Measurements from ENCODE around the gene RPS6KA5.

RPS6KA5 gene

GRCh38 chr14:91075553-91075952 is 15.1 kb upstream of the RPS6KA5 start:
- TF ChIP-seq CTCF (IDR thresholded peaks at IDR 0.05): no peak
- H3K27ac ChIP-seq: no peak overlapping the region
- no peaks in the 10 kb centered on the region for H3K9me3 ChIP-seq
- DNase-seq: no peak
- H3K27me3 ChIP-seq: no peaks in the 10 kb centered on the region
- H3K4me1 ChIP-seq: no peaks in the 10 kb centered on the region
- intact Hi-C loops (cut with DNase I; ENCODE audit: low total_unique reads): no loop called here
- no peak overlapping the region for H3K4me3 ChIP-seq
- no peaks in the 10 kb centered on the region for H3K36me3 ChIP-seq

GRCh38 chr14:91070572-91070971 is 10.1 kb upstream of the RPS6KA5 start:
- Histone ChIP-seq H3K27me3 (no peaks in the 10 kb centered on the region), H3K4me1 (no peaks in the 10 kb centered on the region), H3K36me3 (no peaks in the 10 kb centered on the region), H3K27ac (no peak overlapping the region), H3K9me3 (no peaks in the 10 kb centered on the region), H3K4me3 (no peak overlapping the region)
- intact Hi-C loops (cut with DNase I; ENCODE audit: low total_unique reads): no loop called here
- no peak for TF ChIP-seq CTCF (IDR thresholded peaks at IDR 0.05)
- no peak for DNase-seq

GRCh38 chr14:91068642-91069041 is 8.2 kb upstream of the RPS6KA5 start:
- H3K9me3 ChIP-seq: no peaks in the 10 kb centered on the region
- intact Hi-C loops (cut with DNase I; ENCODE audit: low total_unique reads): loop anchor here (10.0 kb wide), 1 partner anchor 76 kb away; no protein-coding TSS in a partner anchor
- DNase-seq: no peak
- H3K36me3 ChIP-seq: no peaks in the 10 kb centered on the region
- H3K27ac ChIP-seq: no peak overlapping the region
- H3K4me1 ChIP-seq: no peaks in the 10 kb centered on the region
- TF ChIP-seq CTCF (IDR thresholded peaks at IDR 0.05): no peak
- H3K27me3 ChIP-seq: no peaks in the 10 kb centered on the region
- H3K4me3 ChIP-seq: no peak overlapping the region

- Histone ChIP-seq H3K4me1 (no peaks in the 10 kb centered on the region), H3K36me3 (no peaks in the 10 kb centered on the region), H3K27me3 (no peaks in the 10 kb centered on the region), H3K9me3 (no peaks in the 10 kb centered on the region), H3K4me3 (no peak overlapping the region), H3K27ac (no peak overlapping the region)
- no peak for TF ChIP-seq CTCF (IDR thresholded peaks at IDR 0.05)
- intact Hi-C loops (cut with DNase I; ENCODE audit: low total_unique reads): loop anchor here (10.0 kb wide), 1 partner anchor 78 kb away; no protein-coding TSS in a partner anchor
- no peak for DNase-seq
Observed at GRCh38 chr14:91067186-91067585, 6.7 kb upstream of the RPS6KA5 start.

GRCh38 chr14:91065266-91065665 is 4.8 kb upstream of the RPS6KA5 start:
- Histone ChIP-seq H3K4me1 (peaks cover 0 to 5% (median 2%) of the 10 kb centered on the region in 4 donors), H3K27me3 (no peaks in the 10 kb centered on the region), H3K27ac (no peak overlapping the region), H3K9me3 (no peaks in the 10 kb centered on the region), H3K4me3 (no peak overlapping the region), H3K36me3 (no peaks in the 10 kb centered on the region)
- no peak for DNase-seq
- intact Hi-C loops (cut with DNase I; ENCODE audit: low total_unique reads): loop anchor here (10.0 kb wide), 1 partner anchor 80 kb away; no protein-coding TSS in a partner anchor
- no peak for TF ChIP-seq CTCF (IDR thresholded peaks at IDR 0.05)

GRCh38 chr14:91063119-91063518 is 2.7 kb upstream of the RPS6KA5 start:
- intact Hi-C loops (cut with DNase I; ENCODE audit: low total_unique reads): loop anchor here (10.0 kb wide), 1 partner anchor 82 kb away; no protein-coding TSS in a partner anchor
- DNase-seq: no peak
- Histone ChIP-seq H3K27ac (no peak overlapping the region), H3K4me1 (peaks cover 0 to 13% (median 5%) of the 10 kb centered on the region in 4 donors), H3K9me3 (no peaks in the 10 kb centered on the region), H3K36me3 (no peaks in the 10 kb centered on the region), H3K27me3 (no peaks in the 10 kb centered on the region), H3K4me3 (no peak overlapping the region)
- no peak for TF ChIP-seq CTCF (IDR thresholded peaks at IDR 0.05)

Measured in tibial artery (tissue), 4 donors.